ENCODE measurements around the gene LNX1.

Gene LNX1

DNA sequence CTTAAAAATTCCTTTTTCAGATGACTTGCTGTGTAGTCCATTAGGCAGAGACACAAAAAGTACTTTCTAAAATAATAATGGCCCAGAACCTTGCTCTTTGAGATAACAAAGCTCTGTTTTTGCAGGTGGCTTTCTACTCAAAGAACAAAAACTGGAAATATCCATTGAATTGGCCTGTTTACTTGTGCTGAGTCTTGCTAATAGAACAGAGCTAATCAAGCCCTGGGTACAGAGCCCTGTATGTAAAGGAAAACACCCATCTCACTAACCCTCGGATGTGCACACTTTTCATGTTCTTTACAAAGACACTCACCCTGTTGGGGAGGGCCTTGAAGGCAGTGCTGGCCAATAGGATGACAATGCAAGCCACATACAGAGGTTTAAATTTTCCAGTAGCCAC, 27.0 kb upstream of the LNX1 start:
- no peak overlapping the region for H2BK12ac ChIP-seq (ENCODE audit: low read length)
- DNase-seq = no peak
- no peak overlapping the region for H3K23ac ChIP-seq (ENCODE audit: low read length)
- H2BK120ac ChIP-seq (ENCODE audit: insufficient read depth, low read length, poor library complexity) = no peak overlapping the region
- no peak overlapping the region for H3K18ac ChIP-seq (ENCODE audit: low read length)
- H2AK5ac ChIP-seq (ENCODE audit: low read length) = no peak overlapping the region
- H3K4ac ChIP-seq (ENCODE audit: low read depth, low read length) = no peak overlapping the region
- H4K91ac ChIP-seq (ENCODE audit: low read depth, low read length) = no peak overlapping the region
- WGBS (ENCODE audit: extremely low coverage, insufficient coverage, insufficient read length) = no CpG with 5 or more reads among the region's 1 CpG
- H4K8ac ChIP-seq (ENCODE audit: low read depth, low read length) = no peak overlapping the region
- no peak overlapping the region for H4K12ac ChIP-seq (ENCODE audit: low read depth, low read length)
- H3K4me3 ChIP-seq (ENCODE audit: low read depth, low read length) = no peak overlapping the region
- no peak overlapping the region for H3K27ac ChIP-seq (ENCODE audit: low read depth, low read length)
- H3K27me3 ChIP-seq (ENCODE audit: insufficient read depth, low read length) = no peaks in the 10 kb centered on the region
- no peak overlapping the region for H3K4me2 ChIP-seq (ENCODE audit: low read length)
- no peaks in the 10 kb centered on the region for H3K9me3 ChIP-seq (ENCODE audit: insufficient read depth, low read depth, low read length)
- no peak overlapping the region for H3K14ac ChIP-seq (ENCODE audit: low read length)
- H3K9ac ChIP-seq (ENCODE audit: low read length) = no peak overlapping the region
- H3K79me1 ChIP-seq (ENCODE audit: low read length) = no peaks in the 10 kb centered on the region
- peaks cover 0 to 1% of the 10 kb centered on the region in 2 experiments for H3K4me1 ChIP-seq (ENCODE audit: control insufficient read depth in 1 of 2, insufficient read depth in 2 of 2, low read length in 2 of 2)
- no peaks in the 10 kb centered on the region for H3K36me3 ChIP-seq (ENCODE audit: control insufficient read depth in 1 of 2, insufficient read depth in 2 of 2, low read length in 2 of 2)
- no peak overlapping the region for H2AFZ ChIP-seq (ENCODE audit: insufficient read depth, low read length, poor library complexity)
- H2BK5ac ChIP-seq (ENCODE audit: low read depth, low read length, poor library complexity) = no peak overlapping the region
- no peaks in the 10 kb centered on the region for H3K79me2 ChIP-seq (ENCODE audit: control insufficient read depth, insufficient read depth, low read length, poor library complexity)

DNA sequence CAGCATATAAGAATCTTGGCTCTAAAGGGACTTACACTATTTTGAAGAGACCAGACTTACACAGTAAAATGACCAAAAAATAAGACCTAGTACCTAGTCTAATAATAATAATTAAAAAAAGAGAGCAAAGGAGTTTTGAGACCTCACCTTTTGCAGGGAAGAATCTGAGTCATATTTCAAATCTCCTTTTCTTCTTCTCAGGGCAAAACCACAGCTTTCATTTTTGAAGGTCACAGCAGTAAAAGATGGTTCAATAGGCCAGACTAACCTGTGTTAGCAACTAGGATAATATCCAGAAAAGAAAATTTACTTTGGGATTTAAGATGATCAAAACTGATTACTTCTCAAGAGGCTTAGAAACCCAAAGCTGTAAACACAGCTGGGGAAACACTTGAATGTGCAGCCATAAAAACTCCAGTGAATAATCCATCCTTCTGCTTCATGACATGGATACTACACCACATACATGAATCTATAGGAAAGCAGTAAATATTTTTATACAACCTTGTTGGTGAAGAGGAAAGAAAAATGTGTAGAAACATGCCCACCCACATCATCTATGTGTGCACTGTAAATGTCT, 25.9 kb upstream of the LNX1 start:
- H4K8ac ChIP-seq (ENCODE audit: low read depth, low read length) = no peak overlapping the region
- no peak overlapping the region for H2BK120ac ChIP-seq (ENCODE audit: insufficient read depth, low read length, poor library complexity)
- no peak overlapping the region for H3K14ac ChIP-seq (ENCODE audit: low read length)
- no peak overlapping the region for H3K4ac ChIP-seq (ENCODE audit: low read depth, low read length)
- H2BK12ac ChIP-seq (ENCODE audit: low read length) = no peak overlapping the region
- no peak overlapping the region for H4K91ac ChIP-seq (ENCODE audit: low read depth, low read length)
- no peak overlapping the region for H2BK5ac ChIP-seq (ENCODE audit: low read depth, low read length, poor library complexity)
- no peak overlapping the region for H3K9ac ChIP-seq (ENCODE audit: low read length)
- H3K4me3 ChIP-seq (ENCODE audit: low read depth, low read length) = no peak overlapping the region
- H3K36me3 ChIP-seq (ENCODE audit: control insufficient read depth in 1 of 2, insufficient read depth in 2 of 2, low read length in 2 of 2) = no peaks in the 10 kb centered on the region
- no peaks in the 10 kb centered on the region for H3K9me3 ChIP-seq (ENCODE audit: insufficient read depth, low read depth, low read length)
- no peak overlapping the region for H3K18ac ChIP-seq (ENCODE audit: low read length)
- no peaks in the 10 kb centered on the region for H3K79me1 ChIP-seq (ENCODE audit: low read length)
- H2AFZ ChIP-seq (ENCODE audit: insufficient read depth, low read length, poor library complexity) = no peak overlapping the region
- no peak overlapping the region for H3K4me2 ChIP-seq (ENCODE audit: low read length)
- no peak for DNase-seq
- no peak overlapping the region for H3K27ac ChIP-seq (ENCODE audit: low read depth, low read length)
- peaks cover 0 to 1% of the 10 kb centered on the region in 2 experiments for H3K4me1 ChIP-seq (ENCODE audit: control insufficient read depth in 1 of 2, insufficient read depth in 2 of 2, low read length in 2 of 2)
- H3K79me2 ChIP-seq (ENCODE audit: control insufficient read depth, insufficient read depth, low read length, poor library complexity) = no peaks in the 10 kb centered on the region
- H4K12ac ChIP-seq (ENCODE audit: low read depth, low read length) = no peak overlapping the region
- H3K23ac ChIP-seq (ENCODE audit: low read length) = no peak overlapping the region
- no peaks in the 10 kb centered on the region for H3K27me3 ChIP-seq (ENCODE audit: insufficient read depth, low read length)
- no peak overlapping the region for H2AK5ac ChIP-seq (ENCODE audit: low read length)

DNA sequence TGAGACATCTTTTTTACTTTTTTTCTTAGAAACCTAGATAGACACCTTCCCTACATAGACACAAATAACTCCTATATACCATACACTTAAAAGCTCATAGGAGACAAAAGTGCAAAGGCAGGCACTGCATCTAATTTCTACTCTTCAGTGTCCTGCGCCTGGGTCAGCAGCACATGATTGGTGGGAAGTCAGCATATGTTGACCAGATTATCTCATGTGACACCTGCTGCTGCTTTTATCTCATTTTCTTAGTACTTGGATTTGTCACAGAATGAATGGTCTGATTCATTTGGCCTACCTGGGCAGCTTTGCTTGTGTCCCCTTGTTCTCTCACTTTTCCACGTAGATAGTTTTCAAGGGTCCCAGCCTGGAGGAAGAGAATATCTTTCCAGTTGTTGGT, 24.9 kb upstream of the LNX1 start:
- Histone ChIP-seq H3K14ac (ENCODE audit: low read length) (no peak overlapping the region), H3K23ac (ENCODE audit: low read length) (no peak overlapping the region), H3K18ac (ENCODE audit: low read length) (no peak overlapping the region), H3K4me1 (ENCODE audit: control insufficient read depth in 1 of 2, insufficient read depth in 2 of 2, low read length in 2 of 2) (peaks cover 0 to 1% of the 10 kb centered on the region in 2 experiments), H3K4me3 (ENCODE audit: low read depth, low read length) (no peak overlapping the region), H2BK5ac (ENCODE audit: low read depth, low read length, poor library complexity) (no peak overlapping the region), H3K27ac (ENCODE audit: low read depth, low read length) (no peak overlapping the region), H3K9me3 (ENCODE audit: insufficient read depth, low read depth, low read length) (no peaks in the 10 kb centered on the region), H3K36me3 (ENCODE audit: control insufficient read depth in 1 of 2, insufficient read depth in 2 of 2, low read length in 2 of 2) (no peaks in the 10 kb centered on the region), H2BK120ac (ENCODE audit: insufficient read depth, low read length, poor library complexity) (no peak overlapping the region), H2BK12ac (ENCODE audit: low read length) (no peak overlapping the region), H2AFZ (ENCODE audit: insufficient read depth, low read length, poor library complexity) (no peak overlapping the region), H3K27me3 (ENCODE audit: insufficient read depth, low read length) (no peaks in the 10 kb centered on the region), H4K12ac (ENCODE audit: low read depth, low read length) (no peak overlapping the region), H3K79me2 (ENCODE audit: control insufficient read depth, insufficient read depth, low read length, poor library complexity) (no peaks in the 10 kb centered on the region), H3K79me1 (ENCODE audit: low read length) (no peaks in the 10 kb centered on the region), H2AK5ac (ENCODE audit: low read length) (no peak overlapping the region), H3K9ac (ENCODE audit: low read length) (no peak overlapping the region), H3K4me2 (ENCODE audit: low read length) (no peak overlapping the region), H4K8ac (ENCODE audit: low read depth, low read length) (no peak overlapping the region), H3K4ac (ENCODE audit: low read depth, low read length) (no peak overlapping the region), H4K91ac (ENCODE audit: low read depth, low read length) (no peak overlapping the region)
- DNase-seq = no peak
- WGBS (ENCODE audit: extremely low coverage, insufficient coverage, insufficient read length) = no CpG with 5 or more reads among the region's 2 CpGs

DNA sequence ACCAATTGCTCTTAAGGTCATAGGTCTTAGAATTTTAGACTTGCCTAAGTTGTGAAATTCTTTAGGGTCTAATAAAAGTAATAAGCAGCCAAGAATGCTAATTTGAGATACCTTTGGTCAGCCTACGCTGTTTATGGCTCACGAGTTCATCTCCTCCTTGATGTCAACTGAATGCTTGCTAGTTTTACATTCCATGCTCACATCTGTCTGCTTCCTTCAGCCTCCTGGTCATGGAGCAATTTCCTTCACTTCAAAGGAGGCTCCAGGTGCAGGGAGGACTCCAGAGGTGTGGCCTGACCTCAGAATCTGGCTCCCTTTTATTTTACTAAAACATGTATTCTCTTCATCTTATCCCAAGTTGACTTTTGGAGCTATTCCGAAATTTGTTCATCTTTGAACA, 23.3 kb upstream of the LNX1 start:
- Histone ChIP-seq H3K27ac (ENCODE audit: low read depth, low read length) (no peak overlapping the region), H3K79me2 (ENCODE audit: control insufficient read depth, insufficient read depth, low read length, poor library complexity) (no peaks in the 10 kb centered on the region), H4K8ac (ENCODE audit: low read depth, low read length) (no peak overlapping the region), H4K91ac (ENCODE audit: low read depth, low read length) (no peak overlapping the region), H3K9me3 (ENCODE audit: insufficient read depth, low read depth, low read length) (no peaks in the 10 kb centered on the region), H3K23ac (ENCODE audit: low read length) (no peak overlapping the region), H2AK5ac (ENCODE audit: low read length) (no peak overlapping the region), H3K79me1 (ENCODE audit: low read length) (no peaks in the 10 kb centered on the region), H3K4ac (ENCODE audit: low read depth, low read length) (no peak overlapping the region), H3K14ac (ENCODE audit: low read length) (no peak overlapping the region), H3K18ac (ENCODE audit: low read length) (no peak overlapping the region), H3K27me3 (ENCODE audit: insufficient read depth, low read length) (no peaks in the 10 kb centered on the region), H2AFZ (ENCODE audit: insufficient read depth, low read length, poor library complexity) (no peak overlapping the region), H3K36me3 (ENCODE audit: control insufficient read depth in 1 of 2, insufficient read depth in 2 of 2, low read length in 2 of 2) (no peaks in the 10 kb centered on the region), H3K4me2 (ENCODE audit: low read length) (no peak overlapping the region), H3K4me1 (ENCODE audit: control insufficient read depth in 1 of 2, insufficient read depth in 2 of 2, low read length in 2 of 2) (no peaks in the 10 kb centered on the region), H2BK120ac (ENCODE audit: insufficient read depth, low read length, poor library complexity) (no peak overlapping the region), H3K9ac (ENCODE audit: low read length) (no peak overlapping the region), H2BK12ac (ENCODE audit: low read length) (no peak overlapping the region), H3K4me3 (ENCODE audit: low read depth, low read length) (no peak overlapping the region), H4K12ac (ENCODE audit: low read depth, low read length) (no peak overlapping the region), H2BK5ac (ENCODE audit: low read depth, low read length, poor library complexity) (no peak overlapping the region)
- WGBS (ENCODE audit: extremely low coverage, insufficient coverage, insufficient read length) = no CpG with 5 or more reads among the region's 3 CpGs
- DNase-seq = peak; percentile 39 to 67
